ENCODE data around the gene DNPEP.

The DNPEP gene

DNA sequence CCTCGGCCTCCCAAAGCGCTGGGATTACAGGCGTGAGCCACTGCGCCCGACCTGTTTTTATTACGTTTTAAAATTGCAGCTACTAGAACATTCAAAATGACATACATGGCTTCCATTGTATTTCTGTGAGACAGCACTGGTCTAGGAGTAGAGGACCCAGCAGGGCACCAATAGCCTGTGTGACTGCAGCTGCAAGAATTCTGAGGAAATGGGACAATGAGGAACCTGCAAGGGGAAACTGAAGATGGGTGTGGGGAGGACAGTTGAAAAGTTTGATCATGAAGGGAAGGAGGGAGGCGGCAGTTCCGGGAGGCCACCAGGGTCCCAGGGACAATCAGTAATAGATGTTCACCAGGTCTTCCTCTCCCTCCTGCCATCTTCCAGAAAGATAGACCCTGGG, 13.9 kb upstream of the DNPEP start (continued):
- TF ChIP-seq OSR2 (tag by site-specific recombination; IDR thresholded peaks at IDR 0.05) = no peak
- no peak for TF ChIP-seq ZNF10 (tag by site-specific recombination; IDR thresholded peaks at IDR 0.05)

DNA sequence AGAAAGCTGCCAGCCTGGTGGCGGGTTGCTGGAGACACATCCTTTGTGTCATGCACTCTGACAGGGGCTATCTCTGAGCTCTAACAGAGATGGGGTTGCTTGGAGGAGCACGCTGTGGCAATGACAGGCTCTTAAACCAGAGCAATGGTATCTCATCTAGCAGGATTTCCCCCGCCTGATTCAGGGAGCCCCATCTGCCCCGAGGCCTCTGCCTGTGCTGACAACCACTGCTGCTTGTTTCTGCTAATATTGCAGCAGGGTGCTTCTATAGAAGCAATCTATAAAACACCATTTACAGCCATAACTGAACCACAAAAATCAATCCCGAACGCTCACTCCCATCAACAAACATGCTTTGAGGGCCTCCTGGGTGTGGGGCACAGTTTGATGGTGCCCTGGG, 12.8 kb upstream of the DNPEP start:
- H3K27ac ChIP-seq (ENCODE audit: extremely low read depth, low read depth, low read length) = peak overlapping the region; percentile 13; the same call in 1 of the 2 replicates
- ChIA-PET POLR2A (no interaction called here), CTCF (interaction anchor here (0.8 to 9.6 kb wide), 4 partner anchors 11 to 126 kb away, joined by 3 to 196 read pairs (median 64); partner anchors contain the start of gene DNPEP)
- no peaks in the 10 kb centered on the region for H3K36me3 ChIP-seq (ENCODE audit: control insufficient read depth in 2 of 2, insufficient read depth in 1 of 2, low read length in 2 of 2)
- peak; percentile 66; the same call in 1 of the 2 replicates for TF ChIP-seq OSR2 (tag by site-specific recombination; IDR thresholded peaks at IDR 0.05)
- TF ChIP-seq ZEB2 (tag by site-specific recombination; IDR thresholded peaks at IDR 0.05) = no peak
- no peak for TF ChIP-seq ZNF221 (tag by site-specific recombination; IDR thresholded peaks at IDR 0.05; ENCODE audit: borderline replicate concordance)
- TF ChIP-seq ZXDB (tag by site-specific recombination; IDR thresholded peaks at IDR 0.05) = no peak
- no peak for TF ChIP-seq BCL11B (tag by site-specific recombination; IDR thresholded peaks at IDR 0.05; ENCODE audit: low read depth)
- peak; percentile 46 for TF ChIP-seq FEZF1 (tag by site-specific recombination; IDR thresholded peaks at IDR 0.05)
- TF ChIP-seq ZNF423 (tag by site-specific recombination; IDR thresholded peaks at IDR 0.05) = 0 out of 2 replicates have a peak, but pooled peaks have one; percentile 41
- no peak for TF ChIP-seq ZNF174 (tag by site-specific recombination; IDR thresholded peaks at IDR 0.05)
- TF ChIP-seq ZIC2 (tag by site-specific recombination; IDR thresholded peaks at IDR 0.05) = peak; percentile 79
- H3K4me3 ChIP-seq (ENCODE audit: low read depth, low read length) = no peak overlapping the region
- H3K9me3 ChIP-seq (ENCODE audit: control insufficient read depth, insufficient read depth, low read depth, low read length) = no peaks in the 10 kb centered on the region
- H3K4me1 ChIP-seq (ENCODE audit: control insufficient read depth, insufficient read depth, low read length) = peaks cover 19% of the 10 kb centered on the region

- TF ChIP-seq ZNF366 (tag by site-specific recombination; conservative IDR thresholded peaks at IDR 0.05) = 0 out of 2 replicates have a peak, but pooled peaks have one; percentile 26
- no peak for TF ChIP-seq ZNF239 (tag by site-specific recombination; IDR thresholded peaks at IDR 0.05)
- TF ChIP-seq GLIS1 (tag by site-specific recombination; IDR thresholded peaks at IDR 0.05) = peak; percentile 47; the same call in 1 of the 2 replicates
- no peak for TF ChIP-seq ZNF404 (tag by site-specific recombination; IDR thresholded peaks at IDR 0.05)
- TF ChIP-seq ZNF600 (tag by site-specific recombination; IDR thresholded peaks at IDR 0.05) = 0 out of 2 replicates have a peak, but pooled peaks have one; percentile 22
- 0 out of 2 replicates have a peak, but pooled peaks have one; percentile 20 for TF ChIP-seq ZBTB20 (tag by site-specific recombination; IDR thresholded peaks at IDR 0.05)
- no peak for TF ChIP-seq ZNF521 (tag by site-specific recombination; IDR thresholded peaks at IDR 0.05)
- TF ChIP-seq WT1 (tag by site-specific recombination; IDR thresholded peaks at IDR 0.05) = peak; percentile 85
- TF ChIP-seq, protein P1, sequence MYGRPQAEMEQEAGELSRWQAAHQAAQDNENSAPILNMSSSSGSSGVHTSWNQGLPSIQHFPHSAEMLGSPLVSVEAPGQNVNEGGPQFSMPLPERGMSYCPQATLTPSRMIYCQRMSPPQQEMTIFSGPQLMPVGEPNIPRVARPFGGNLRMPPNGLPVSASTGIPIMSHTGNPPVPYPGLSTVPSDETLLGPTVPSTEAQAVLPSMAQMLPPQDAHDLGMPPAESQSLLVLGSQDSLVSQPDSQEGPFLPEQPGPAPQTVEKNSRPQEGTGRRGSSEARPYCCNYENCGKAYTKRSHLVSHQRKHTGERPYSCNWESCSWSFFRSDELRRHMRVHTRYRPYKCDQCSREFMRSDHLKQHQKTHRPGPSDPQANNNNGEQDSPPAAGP (tag by site-specific recombination; IDR thresholded peaks at IDR 0.05) = peak; percentile 41; the same call in 1 of the 2 replicates
- TF ChIP-seq ZNF629 (tag by site-specific recombination; IDR thresholded peaks at IDR 0.05) = peak; percentile 73
- TF ChIP-seq REST (tag by site-specific recombination; IDR thresholded peaks at IDR 0.05) = no peak
- peak; percentile 86 for TF ChIP-seq ZNF664 (tag by site-specific recombination; IDR thresholded peaks at IDR 0.05)
- TF ChIP-seq ZBTB48 (tag by site-specific recombination; IDR thresholded peaks at IDR 0.05) = no peak; the same call in 1 of the 2 replicates
- TF ChIP-seq ZSCAN16 (tag by site-specific recombination; IDR thresholded peaks at IDR 0.05) = no peak
- TF ChIP-seq ZBTB21 (tag by site-specific recombination; IDR thresholded peaks at IDR 0.05) = peak; percentile 56
- TF ChIP-seq, protein P2, sequence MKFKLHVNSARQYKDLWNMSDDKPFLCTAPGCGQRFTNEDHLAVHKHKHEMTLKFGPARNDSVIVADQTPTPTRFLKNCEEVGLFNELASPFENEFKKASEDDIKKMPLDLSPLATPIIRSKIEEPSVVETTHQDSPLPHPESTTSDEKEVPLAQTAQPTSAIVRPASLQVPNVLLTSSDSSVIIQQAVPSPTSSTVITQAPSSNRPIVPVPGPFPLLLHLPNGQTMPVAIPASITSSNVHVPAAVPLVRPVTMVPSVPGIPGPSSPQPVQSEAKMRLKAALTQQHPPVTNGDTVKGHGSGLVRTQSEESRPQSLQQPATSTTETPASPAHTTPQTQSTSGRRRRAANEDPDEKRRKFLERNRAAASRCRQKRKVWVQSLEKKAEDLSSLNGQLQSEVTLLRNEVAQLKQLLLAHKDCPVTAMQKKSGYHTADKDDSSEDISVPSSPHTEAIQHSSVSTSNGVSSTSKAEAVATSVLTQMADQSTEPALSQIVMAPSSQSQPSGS (tag by site-specific recombination; IDR thresholded peaks at IDR 0.05; ENCODE audit: low read depth) = peak; percentile 70
- TF ChIP-seq ZBTB8A (tag by site-specific recombination; IDR thresholded peaks at IDR 0.05) = peak; percentile 46; the same call in 1 of the 2 replicates
- Histone ChIP-seq H3K36me3 (ENCODE audit: control insufficient read depth in 2 of 2, insufficient read depth in 1 of 2, low read length in 2 of 2) (no peaks in the 10 kb centered on the region), H3K27ac (ENCODE audit: extremely low read depth, low read depth, low read length) (peak overlapping the region; percentile 13; the same call in 1 of the 2 replicates), H3K4me1 (ENCODE audit: control insufficient read depth, insufficient read depth, low read length) (peaks cover 19% of the 10 kb centered on the region), H3K9me3 (ENCODE audit: control insufficient read depth, insufficient read depth, low read depth, low read length) (no peaks in the 10 kb centered on the region), H3K4me3 (ENCODE audit: low read depth, low read length) (no peak overlapping the region)
- ChIA-PET POLR2A (interaction anchor here (0.6 kb wide), 1 partner anchor 152 kb away, joined by 4 read pairs; no protein-coding TSS in a partner anchor), CTCF (interaction anchor here (0.8 to 9.6 kb wide), 6 partner anchors 10 to 127 kb away, joined by 3 to 196 read pairs (median 24); partner anchors contain the start of gene DNPEP)
These were observed 12.2 kb upstream of the DNPEP start for GRCh38 chr2:219399716-219400478.
